Neural cell (in vitro differentiated cells): ENCODE results near the gene CENPS. TPM values are rescaled to one million over a fixed set of nuclear protein-coding genes. Genes with fewer than 3 reads are reported as not detected.

Experiments used
- H2AFZ ChIP-seq: fragments of 200-600, 300-800 bp; sonication (generic), shearing (Covaris generic); 2 replicates; pipeline ENCODE4 v1.6.0; 2014; ENCODE audit warnings: low read depth, mild to moderate bottlenecking, antibody characterized with exemption, low read length, moderate library complexity
- H3F3A ChIP-seq: fragments of 200-600 bp; shearing (Covaris generic); 2 replicates; pipeline ENCODE4 v1.6.1; 2016; ENCODE audit warnings: mild to moderate bottlenecking, moderate library complexity, mixed read lengths, antibody characterized with exemption, low read length; ENCODE audit not compliant: insufficient read depth, poor library complexity, severe bottlenecking
- H3K27ac ChIP-seq: fragments of 200-600, 300-800 bp; sonication (generic), shearing (Covaris generic); 2 replicates; pipeline ENCODE4 v1.5.1; 2014; ENCODE audit warnings: mild to moderate bottlenecking, low read length, moderate library complexity
- H3K27me3 ChIP-seq: fragments of 300-800, 200-600 bp; sonication (generic), shearing (Covaris generic); 2 replicates; pipeline ENCODE4 v1.6.0; 2014; ENCODE audit warnings: mild to moderate bottlenecking, low read depth, low read length, moderate library complexity; ENCODE audit not compliant: insufficient read depth
- H3K36me3 ChIP-seq: fragments of 300-800, 200-600 bp; sonication (generic), shearing (Covaris generic); 2 replicates; pipeline ENCODE4 v1.5.1; 2014; ENCODE audit warnings: mild to moderate bottlenecking, antibody characterized with exemption, low read length, moderate library complexity; ENCODE audit not compliant: insufficient read depth
- H3K4me2 ChIP-seq: fragments of 300-800, 200-600 bp; sonication (generic), shearing (Covaris generic); 2 replicates; pipeline ENCODE4 v1.6.0; 2014; ENCODE audit warnings: mild to moderate bottlenecking, low read length
- H3K4me3 ChIP-seq: fragments of 300-800, 200-600 bp; sonication (generic), shearing (Covaris generic); 2 replicates; pipeline ENCODE4 v1.5.1; 2014; ENCODE audit warnings: mild to moderate bottlenecking, low read length, moderate library complexity
- H3K79me2 ChIP-seq: fragments of 200-600 bp; shearing (Covaris generic); replicated peaks from 2 replicates; pipeline ENCODE4 v1.6.0; 2014; ENCODE audit warnings: mild to moderate bottlenecking, low read length, moderate library complexity; ENCODE audit not compliant: insufficient read depth
- H3K9ac ChIP-seq: fragments of 300-800, 200-600 bp; sonication (generic), shearing (Covaris generic); 2 replicates; pipeline ENCODE4 v1.6.1; 2016; ENCODE audit warnings: mild to moderate bottlenecking, low read length, mixed read lengths
- H3K9me2 ChIP-seq: fragments of 200-600 bp; shearing (Covaris generic); 2 replicates; pipeline ENCODE4 v1.6.1; 2016; ENCODE audit warnings: mild to moderate bottlenecking, low read length, mixed read lengths; ENCODE audit not compliant: insufficient read depth
- H3K9me3 ChIP-seq: fragments of 200-600, 300-800 bp; sonication (generic), shearing (Covaris generic); 2 replicates; pipeline ENCODE4 v1.6.1; 2016; ENCODE audit warnings: mild to moderate bottlenecking, mixed run types, low read length, moderate library complexity, mixed read lengths
- H4K20me1 ChIP-seq: fragments of 200-600 bp; shearing (Covaris generic); 2 replicates; pipeline ENCODE4 v1.6.1; 2016; ENCODE audit warnings: mild to moderate bottlenecking, mixed run types; ENCODE audit not compliant: insufficient read depth
- EP300 ChIP-seq: fragments of 450-650 bp; conservative IDR thresholded peaks from 2 replicates; pipeline ENCODE4 v1.6.1; 2014; ENCODE audit warnings: antibody characterized with exemption, mild to moderate bottlenecking, moderate library complexity; ENCODE audit not compliant: poor library complexity, severe bottlenecking
- EZH2 ChIP-seq: fragments of 200-600, 300-800 bp; shearing (Covaris generic), sonication (generic); IDR thresholded peaks from 2 replicates; pipeline ENCODE4 v1.6.1; 2014; ENCODE audit warnings: antibody characterized with exemption, low read length, borderline replicate concordance, mild to moderate bottlenecking; ENCODE audit not compliant: insufficient read depth, poor library complexity, severe bottlenecking
- MXI1 ChIP-seq: fragments of 450-650 bp; conservative IDR thresholded peaks from 2 replicates; pipeline ENCODE4 v1.6.1; 2014; ENCODE audit warnings: antibody characterized with exemption, mild to moderate bottlenecking; ENCODE audit not compliant: poor library complexity, severe bottlenecking
- POLR2AphosphoS5 ChIP-seq: IDR thresholded peaks from 2 replicates; pipeline ENCODE4 v1.6.1; 2012
- RAD21 ChIP-seq: fragments of 450-650 bp; conservative IDR thresholded peaks from 2 replicates; pipeline ENCODE4 v1.6.1; 2014; ENCODE audit warnings: antibody characterized with exemption, mild to moderate bottlenecking, moderate library complexity
- SMC3 ChIP-seq: fragments of 450-650 bp; conservative IDR thresholded peaks from 2 replicates; pipeline ENCODE4 v1.6.1; 2014; ENCODE audit warnings: antibody characterized with exemption, mild to moderate bottlenecking, moderate library complexity; ENCODE audit not compliant: poor library complexity
- TAF1 ChIP-seq: IDR thresholded peaks from 2 replicates; pipeline ENCODE4 v1.6.1; 2012; ENCODE audit warnings: low read depth
- polyA plus RNA-seq: library from polyadenylated mRNA; depleted of rRNA; stranded (reverse); fragments of >200 nt; gene quantifications from 2 replicates; pipeline ENCODE4 v1.2.3, GENCODE V29; 2014
- TF ChIP-seq, protein P1 (sequence below): fragments of 450-650 bp; IDR thresholded peaks from 2 replicates; pipeline ENCODE4 v1.5.1; 2014; ENCODE audit warnings: antibody characterized with exemption, mild to moderate bottlenecking, moderate library complexity; ENCODE audit not compliant: poor library complexity, severe bottlenecking
- TF ChIP-seq, protein P2 (sequence below): IDR thresholded peaks from 2 replicates; pipeline ENCODE4 v1.6.1; 2012; ENCODE audit warnings: borderline replicate concordance

The CENPS gene
- polyA plus RNA-seq, 1 donor from 2014 or later: 16.5 TPM

DNA sequence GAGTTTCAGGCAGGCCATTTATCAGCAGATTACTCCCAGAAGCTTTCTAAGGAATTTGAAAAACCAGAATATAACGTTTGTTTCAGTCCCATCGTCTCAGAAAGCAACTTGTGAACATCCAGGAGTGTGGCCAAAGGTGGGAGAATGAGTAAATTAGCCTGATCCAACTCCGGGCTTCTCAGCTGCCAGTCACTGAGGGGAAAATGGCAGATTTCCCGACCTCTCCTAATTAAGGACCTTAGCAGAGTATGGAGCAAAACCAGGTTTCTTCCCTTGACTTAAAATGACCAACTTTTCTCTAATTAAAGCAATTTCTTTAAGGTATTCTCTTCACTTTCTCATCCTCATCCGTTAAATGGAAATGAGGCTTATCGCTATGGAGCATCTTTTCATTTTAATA, 20.6 kb downstream of the CENPS start:
- no peak overlapping the region for H3K4me2 ChIP-seq
- H3K36me3 ChIP-seq: no peaks in the 10 kb centered on the region
- H2AFZ ChIP-seq: no peak overlapping the region
- no peaks in the 10 kb centered on the region for H3K9me3 ChIP-seq
- no peaks in the 10 kb centered on the region for H3K79me2 ChIP-seq
- H3K9me2 ChIP-seq: no peaks in the 10 kb centered on the region
- H3K4me3 ChIP-seq: no peak overlapping the region
- H3F3A ChIP-seq: no peaks in the 10 kb centered on the region
- H3K9ac ChIP-seq: no peak overlapping the region
- H3K27ac ChIP-seq: no peak overlapping the region
- no peaks in the 10 kb centered on the region for H3K27me3 ChIP-seq
- no peak for TF ChIP-seq SMC3
- TF ChIP-seq TAF1: no peak
- TF ChIP-seq EZH2: no peak
- no peak for TF ChIP-seq RAD21
- no peak for TF ChIP-seq POLR2AphosphoS5
- TF ChIP-seq, protein P1, sequence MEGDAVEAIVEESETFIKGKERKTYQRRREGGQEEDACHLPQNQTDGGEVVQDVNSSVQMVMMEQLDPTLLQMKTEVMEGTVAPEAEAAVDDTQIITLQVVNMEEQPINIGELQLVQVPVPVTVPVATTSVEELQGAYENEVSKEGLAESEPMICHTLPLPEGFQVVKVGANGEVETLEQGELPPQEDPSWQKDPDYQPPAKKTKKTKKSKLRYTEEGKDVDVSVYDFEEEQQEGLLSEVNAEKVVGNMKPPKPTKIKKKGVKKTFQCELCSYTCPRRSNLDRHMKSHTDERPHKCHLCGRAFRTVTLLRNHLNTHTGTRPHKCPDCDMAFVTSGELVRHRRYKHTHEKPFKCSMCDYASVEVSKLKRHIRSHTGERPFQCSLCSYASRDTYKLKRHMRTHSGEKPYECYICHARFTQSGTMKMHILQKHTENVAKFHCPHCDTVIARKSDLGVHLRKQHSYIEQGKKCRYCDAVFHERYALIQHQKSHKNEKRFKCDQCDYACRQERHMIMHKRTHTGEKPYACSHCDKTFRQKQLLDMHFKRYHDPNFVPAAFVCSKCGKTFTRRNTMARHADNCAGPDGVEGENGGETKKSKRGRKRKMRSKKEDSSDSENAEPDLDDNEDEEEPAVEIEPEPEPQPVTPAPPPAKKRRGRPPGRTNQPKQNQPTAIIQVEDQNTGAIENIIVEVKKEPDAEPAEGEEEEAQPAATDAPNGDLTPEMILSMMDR: no peak
- no peak for TF ChIP-seq MXI1
- TF ChIP-seq EP300: no peak
- TF ChIP-seq, protein P2, sequence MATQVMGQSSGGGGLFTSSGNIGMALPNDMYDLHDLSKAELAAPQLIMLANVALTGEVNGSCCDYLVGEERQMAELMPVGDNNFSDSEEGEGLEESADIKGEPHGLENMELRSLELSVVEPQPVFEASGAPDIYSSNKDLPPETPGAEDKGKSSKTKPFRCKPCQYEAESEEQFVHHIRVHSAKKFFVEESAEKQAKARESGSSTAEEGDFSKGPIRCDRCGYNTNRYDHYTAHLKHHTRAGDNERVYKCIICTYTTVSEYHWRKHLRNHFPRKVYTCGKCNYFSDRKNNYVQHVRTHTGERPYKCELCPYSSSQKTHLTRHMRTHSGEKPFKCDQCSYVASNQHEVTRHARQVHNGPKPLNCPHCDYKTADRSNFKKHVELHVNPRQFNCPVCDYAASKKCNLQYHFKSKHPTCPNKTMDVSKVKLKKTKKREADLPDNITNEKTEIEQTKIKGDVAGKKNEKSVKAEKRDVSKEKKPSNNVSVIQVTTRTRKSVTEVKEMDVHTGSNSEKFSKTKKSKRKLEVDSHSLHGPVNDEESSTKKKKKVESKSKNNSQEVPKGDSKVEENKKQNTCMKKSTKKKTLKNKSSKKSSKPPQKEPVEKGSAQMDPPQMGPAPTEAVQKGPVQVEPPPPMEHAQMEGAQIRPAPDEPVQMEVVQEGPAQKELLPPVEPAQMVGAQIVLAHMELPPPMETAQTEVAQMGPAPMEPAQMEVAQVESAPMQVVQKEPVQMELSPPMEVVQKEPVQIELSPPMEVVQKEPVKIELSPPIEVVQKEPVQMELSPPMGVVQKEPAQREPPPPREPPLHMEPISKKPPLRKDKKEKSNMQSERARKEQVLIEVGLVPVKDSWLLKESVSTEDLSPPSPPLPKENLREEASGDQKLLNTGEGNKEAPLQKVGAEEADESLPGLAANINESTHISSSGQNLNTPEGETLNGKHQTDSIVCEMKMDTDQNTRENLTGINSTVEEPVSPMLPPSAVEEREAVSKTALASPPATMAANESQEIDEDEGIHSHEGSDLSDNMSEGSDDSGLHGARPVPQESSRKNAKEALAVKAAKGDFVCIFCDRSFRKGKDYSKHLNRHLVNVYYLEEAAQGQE: no peak
- no peaks in the 10 kb centered on the region for H4K20me1 ChIP-seq

DNA sequence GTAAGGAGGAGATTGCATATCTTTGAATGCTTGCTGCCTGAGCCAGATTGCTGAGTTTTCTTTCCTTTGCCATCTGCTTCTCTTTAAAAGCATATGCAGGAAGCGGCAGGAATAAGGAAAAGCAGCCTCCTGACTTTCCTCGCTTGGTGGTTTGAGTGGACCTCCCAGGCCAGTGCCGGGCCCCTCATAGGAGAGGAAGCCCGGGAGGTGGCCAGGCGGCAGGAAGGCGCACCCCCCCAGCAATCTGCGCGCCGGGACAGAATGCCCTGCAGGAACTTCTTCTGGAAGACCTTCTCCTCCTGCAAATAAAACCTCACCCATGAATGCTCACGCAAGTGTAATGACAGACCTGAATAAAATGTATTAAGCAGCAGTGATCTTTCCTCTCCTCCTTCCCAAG, 21.1 kb downstream of the CENPS start:
- Histone ChIP-seq H3K4me3 (no peak overlapping the region), H3K27me3 (no peaks in the 10 kb centered on the region), H3K4me2 (no peak overlapping the region), H3K27ac (no peak overlapping the region), H3F3A (no peaks in the 10 kb centered on the region), H4K20me1 (no peaks in the 10 kb centered on the region), H3K9me3 (no peaks in the 10 kb centered on the region), H3K9me2 (no peaks in the 10 kb centered on the region), H3K79me2 (no peaks in the 10 kb centered on the region), H2AFZ (no peak overlapping the region), H3K9ac (no peak overlapping the region), H3K36me3 (no peaks in the 10 kb centered on the region)
- no peak for TF ChIP-seq EP300
- TF ChIP-seq MXI1: no peak
- TF ChIP-seq TAF1: no peak
- no peak for TF ChIP-seq RAD21
- TF ChIP-seq, protein P2: no peak
- TF ChIP-seq POLR2AphosphoS5: no peak
- TF ChIP-seq, protein P1: no peak
- TF ChIP-seq EZH2: no peak
- no peak for TF ChIP-seq SMC3
